ENCODE data around the gene UPF1.
A peak's percentile ranks its signal among the peaks of the same experiment; 100 is the strongest.
"Not testable (repeated sequence)": the region's sequence is repeated elsewhere in the genome, so short reads cannot be mapped to it uniquely, and the experiment has no call there.

Gene UPF1

DNA sequence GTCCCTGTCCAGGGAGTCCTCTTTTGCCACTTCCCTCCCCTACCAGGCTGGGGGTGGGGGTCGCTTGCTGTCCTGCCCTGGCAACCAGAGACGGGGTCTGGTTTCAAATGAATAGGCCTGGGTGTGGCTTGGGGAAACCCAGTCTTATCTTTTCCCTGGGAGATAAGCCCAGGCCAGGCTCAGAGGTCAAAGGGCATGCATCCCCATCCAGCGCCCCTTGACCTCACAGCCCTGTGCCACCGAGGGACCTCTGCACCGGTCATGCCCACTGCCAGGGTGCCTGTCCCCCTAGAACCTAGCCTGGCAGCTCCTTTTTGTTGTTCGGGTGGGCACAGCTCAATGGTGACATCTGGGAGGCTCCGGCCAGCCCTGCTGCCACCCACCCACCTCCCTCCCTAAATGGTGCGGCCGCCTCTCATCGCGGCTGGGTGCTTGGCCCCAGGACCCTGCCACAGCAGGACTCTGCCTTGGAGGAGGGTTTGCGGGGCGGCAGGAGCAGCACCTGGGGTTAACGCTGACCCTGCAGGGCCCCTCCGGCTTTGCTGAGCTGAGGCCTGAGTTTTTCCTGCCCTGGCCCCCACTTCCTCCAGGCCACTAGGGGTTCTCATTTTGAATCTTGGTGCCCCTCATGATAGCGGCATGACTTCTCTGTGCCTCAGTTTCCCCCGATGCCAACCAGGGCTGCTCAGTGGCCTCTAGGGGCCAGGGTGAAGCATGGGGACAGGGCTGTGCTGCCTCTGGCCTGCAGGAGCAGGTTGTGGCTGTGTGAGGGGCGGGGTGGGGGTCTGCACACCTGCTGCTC, 67.0 kb downstream of the UPF1 start:
- DNase-seq (ENCODE audit: low read depth, low spot score): peak; percentile 41

DNA sequence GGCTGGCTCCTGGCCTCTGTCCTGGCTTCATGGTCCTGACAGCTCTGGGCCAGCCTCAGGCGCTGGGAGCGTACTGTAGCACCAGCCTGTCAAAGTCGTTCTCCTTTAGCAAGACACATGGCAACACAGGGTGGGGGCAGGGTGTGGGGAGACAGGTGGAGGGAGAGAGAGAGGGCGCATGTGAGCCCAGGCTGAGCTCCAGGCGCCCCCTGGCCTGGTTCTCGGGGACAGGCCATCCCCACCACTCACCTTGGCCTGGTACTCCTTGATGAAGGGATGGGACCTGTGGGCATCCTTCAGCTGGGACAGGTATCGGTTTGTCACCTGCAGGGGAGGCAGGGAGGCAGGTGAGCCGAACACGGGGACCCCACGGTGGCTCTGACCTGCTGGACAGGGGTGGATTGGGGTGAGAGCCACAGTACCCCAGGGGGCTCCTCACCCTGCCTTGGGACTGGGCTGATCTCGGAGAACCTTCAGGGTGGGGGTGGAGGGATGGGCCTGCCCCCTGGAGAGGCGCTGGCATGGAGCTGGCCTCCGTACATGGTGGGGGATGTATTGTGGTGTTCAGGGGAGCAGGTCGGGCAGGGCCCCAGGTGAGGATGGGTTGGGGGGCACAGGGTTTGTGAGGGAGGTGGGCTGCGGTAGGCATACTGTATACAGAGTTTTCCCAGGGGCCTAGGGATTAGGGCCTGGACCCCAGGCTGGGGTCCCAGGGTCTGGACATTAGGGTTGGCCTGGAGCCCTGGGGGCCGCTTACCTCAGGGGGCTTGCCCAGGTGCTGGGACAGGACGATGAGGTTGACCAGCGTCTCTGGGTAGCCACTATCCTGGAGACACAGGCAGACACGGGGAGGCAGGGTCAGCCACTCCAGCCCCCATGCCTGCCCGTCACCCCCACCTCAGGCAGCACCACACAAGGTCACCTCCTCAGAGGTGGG, 68.1 kb downstream of the UPF1 start:
- DNase-seq (ENCODE audit: low read depth, low spot score): no peak

DNA sequence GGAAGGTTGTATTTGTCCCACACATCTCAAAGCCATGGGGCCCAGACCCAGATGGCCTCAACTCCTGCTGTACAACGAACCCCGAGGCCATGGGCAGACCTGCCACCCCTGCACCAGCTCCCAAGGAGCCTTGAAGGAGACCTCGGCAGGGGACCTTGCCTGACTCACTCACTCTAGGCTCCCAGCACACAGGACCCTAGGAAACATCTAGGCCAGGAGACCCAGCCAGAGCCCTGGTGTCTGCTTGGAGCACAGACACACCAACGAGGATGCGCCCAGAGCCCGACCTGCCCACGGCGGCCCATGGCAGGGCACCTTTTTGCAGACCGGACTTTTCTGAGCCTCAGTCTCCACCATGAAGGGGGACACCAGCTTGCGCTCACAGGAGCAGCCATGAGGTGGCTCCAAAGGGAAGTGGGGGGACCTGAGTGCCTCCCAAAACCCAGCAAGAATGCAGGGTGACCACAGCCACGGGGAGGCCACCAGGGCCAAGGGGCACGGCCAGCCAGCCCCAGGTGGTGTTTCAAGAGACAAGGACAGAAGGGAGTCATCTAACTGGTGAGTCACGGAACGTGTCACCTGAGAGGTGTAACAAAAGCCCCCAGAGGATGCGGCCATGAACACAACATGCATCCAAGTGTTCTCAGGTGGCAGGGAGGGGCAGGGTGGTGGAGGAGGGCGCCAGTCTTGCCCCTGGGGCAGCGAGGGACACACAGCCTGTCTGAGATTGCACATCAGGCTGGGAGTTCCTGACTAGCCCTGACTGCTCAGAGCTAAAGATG, 69.1 kb downstream of the UPF1 start:
- DNase-seq (ENCODE audit: low read depth, low spot score): no peak

DNA sequence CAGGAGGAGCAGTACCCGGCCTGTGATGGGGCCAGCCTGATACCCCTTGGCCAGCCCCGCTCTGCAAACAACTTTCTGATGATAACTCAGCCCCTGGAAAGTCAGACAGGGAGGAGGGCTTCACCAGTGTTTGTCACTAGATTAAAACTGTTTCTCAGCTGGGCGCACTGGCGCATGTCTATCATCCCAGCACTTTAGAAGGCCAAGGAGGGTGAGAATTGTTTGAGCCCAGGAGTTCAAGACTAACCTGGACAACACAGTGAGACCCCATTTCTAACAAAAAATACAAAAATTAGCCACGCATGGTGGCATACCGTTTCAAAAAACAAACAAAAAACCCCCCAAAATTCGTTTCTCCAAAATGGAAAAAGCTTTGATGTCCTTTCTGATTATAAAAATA, 69.7 kb downstream of the UPF1 start:
- no peak for DNase-seq (ENCODE audit: low read depth, low spot score)

- DNase-seq (ENCODE audit: low read depth, low spot score): not testable (repeated sequence)
Measured at GRCh38 chr19:18902519-18902918, 70.8 kb downstream of the UPF1 start.

DNA sequence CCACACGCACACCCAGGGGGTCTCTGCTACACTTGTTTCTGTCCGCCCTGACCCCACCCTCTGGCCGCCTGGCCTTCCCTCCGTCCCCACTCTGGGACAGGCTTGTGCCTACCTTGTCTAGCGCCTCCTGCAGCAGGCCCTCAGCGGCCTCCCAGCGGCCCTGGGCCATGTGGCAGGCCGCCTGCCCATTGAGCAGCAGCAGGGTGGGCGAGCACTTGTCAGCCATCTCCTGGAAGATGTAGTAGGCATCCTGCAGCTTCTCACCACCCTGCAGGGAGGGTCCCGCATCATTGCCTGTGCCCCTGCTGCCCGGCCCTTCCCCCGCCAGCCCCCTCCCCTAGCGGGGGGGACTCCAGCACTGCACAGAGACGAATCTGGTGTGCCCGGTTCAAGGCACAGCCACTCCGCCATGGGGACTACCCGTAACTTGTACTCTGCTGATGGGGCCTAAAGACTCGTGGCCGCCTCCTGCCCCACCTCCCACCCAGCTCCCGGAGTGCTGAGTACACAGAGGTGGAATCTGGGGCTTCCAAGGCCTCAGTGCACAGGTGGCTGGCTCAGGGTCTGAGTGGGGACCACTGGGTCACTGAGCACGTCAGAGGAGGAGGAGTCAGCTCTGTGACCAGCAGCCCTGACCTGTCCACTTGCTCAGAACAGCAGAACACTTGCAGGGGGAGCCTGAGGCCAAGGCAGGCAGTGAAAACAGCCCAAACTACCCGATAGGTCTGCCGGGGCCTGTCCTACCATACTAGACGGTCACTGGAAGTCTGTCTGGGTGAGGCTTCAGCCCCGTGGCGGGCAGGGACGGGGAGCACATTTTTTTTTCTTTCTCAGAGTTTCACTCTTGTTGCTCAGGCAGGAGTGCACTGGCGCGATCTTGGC, 71.6 kb downstream of the UPF1 start:
- no peak for DNase-seq (ENCODE audit: low read depth, low spot score)

DNA sequence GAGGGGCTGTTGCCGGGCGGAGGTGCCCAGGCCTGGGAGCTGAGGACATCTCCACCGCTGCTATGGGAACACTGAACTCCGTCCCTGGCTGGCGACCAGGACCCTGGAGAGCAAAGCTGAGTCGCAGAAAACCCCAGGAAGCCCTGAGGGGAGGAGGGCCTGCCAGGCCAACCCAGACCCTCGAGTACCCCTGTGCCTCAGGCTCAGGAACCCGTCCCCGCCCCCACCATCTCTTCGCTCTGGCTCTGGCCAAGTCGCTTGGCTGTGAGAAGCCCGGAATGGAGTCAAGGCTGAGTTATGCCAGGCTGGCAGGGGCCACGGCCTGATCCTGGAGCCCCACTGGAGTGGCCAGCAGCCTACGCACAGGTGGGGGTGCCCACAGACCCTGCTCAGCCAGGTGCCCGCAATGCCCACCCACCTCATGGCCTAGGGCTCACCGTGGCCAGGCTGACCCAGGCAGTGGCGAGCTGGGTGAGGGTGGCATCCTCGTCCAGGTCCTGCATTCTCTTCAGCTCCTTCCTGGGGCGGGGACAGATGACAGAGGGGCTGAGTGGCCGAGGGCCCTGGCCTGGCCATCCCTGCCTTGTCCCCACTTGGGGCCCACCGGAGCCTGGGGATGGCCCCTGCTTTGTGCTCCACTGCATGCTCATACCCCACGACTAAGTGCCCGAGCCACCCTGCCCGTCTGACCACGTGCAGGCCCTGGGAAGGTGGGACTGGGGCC, 72.7 kb downstream of the UPF1 start:
- peak; percentile 21 for DNase-seq (ENCODE audit: low read depth, low spot score)

DNA sequence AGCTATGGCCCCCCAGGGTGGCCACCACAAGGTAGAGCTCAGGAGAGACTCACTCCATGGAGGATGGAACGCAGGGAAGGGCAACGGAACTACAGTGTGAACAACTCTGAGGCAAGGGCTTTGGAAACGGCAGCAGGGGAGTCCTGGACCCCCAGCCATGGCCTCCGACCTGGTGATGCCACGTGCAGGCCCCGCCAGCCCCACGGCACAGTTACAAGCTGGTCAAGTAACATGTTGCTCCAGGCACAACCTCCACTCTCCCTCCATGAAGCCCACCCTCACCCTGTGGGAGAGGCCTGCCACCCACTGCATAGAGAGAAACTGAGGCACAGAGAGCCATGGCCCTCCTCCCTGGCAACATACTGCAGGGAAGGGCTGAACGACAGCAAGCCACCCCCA, 73.3 kb downstream of the UPF1 start:
- DNase-seq (ENCODE audit: low read depth, low spot score): no peak

GRCh38 chr19:18905513-18906236, 73.9 kb downstream of the UPF1 start:
- no peak for DNase-seq (ENCODE audit: low read depth, low spot score)

- DNase-seq (ENCODE audit: low read depth, low spot score): no peak
Measured at GRCh38 chr19:18906605-18907519, 75.1 kb downstream of the UPF1 start.

DNA sequence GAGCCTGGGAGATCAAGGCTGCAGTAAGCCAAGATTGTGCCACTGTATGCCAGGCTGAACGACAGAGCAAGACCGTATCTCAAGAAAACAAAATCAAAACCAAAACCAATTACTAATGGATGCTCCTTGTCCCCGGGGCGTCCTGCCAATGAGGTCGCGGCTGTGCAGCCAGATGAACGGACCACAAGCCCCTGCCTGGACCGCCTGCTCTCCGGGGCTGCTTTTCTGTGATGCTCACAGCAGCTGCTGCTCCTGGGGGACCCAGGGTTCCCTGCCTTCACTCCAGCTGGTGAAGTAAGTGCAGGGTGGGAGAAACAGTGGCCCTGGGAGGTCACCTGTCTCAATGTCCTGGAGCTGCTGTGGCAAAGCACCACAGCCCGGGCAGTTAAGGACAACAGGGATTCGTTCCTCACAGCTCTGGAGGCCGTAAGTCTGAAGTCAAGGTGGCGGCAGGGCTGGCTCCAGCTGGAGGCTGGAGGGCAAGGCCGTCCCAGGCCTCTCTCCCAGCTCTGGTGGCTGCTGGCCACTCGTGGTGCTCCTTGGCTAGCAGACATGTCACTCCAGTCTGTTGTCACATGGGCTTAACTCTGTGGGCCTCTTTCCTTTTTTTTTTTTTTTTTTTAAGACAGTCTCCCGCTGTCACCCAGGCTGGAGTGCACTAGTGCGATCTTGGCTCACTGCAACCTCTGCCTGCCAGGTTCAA, 77.3 kb downstream of the UPF1 start:
- no peak for DNase-seq (ENCODE audit: low read depth, low spot score)

DNA sequence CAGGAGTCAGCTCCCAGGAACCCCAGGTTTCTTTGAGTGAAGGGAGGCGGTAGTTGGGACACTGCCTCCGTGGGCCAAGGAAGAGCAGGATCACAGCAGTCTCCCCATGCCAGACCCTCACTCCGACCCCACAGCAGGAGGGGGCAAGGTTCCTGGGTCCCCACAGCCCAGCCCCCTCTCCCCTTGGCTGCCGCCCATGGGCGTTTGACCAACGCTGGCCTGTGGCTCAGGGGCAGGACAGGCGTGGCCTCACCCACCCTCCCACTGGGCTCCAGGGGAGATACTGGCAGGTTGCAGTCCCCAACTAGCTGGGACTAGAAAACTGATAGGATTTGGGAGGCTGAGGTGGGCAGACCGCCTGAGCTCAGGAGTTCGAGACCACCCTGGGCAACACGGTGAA, 78.3 kb downstream of the UPF1 start:
- DNase-seq (ENCODE audit: low read depth, low spot score): no peak

DNA sequence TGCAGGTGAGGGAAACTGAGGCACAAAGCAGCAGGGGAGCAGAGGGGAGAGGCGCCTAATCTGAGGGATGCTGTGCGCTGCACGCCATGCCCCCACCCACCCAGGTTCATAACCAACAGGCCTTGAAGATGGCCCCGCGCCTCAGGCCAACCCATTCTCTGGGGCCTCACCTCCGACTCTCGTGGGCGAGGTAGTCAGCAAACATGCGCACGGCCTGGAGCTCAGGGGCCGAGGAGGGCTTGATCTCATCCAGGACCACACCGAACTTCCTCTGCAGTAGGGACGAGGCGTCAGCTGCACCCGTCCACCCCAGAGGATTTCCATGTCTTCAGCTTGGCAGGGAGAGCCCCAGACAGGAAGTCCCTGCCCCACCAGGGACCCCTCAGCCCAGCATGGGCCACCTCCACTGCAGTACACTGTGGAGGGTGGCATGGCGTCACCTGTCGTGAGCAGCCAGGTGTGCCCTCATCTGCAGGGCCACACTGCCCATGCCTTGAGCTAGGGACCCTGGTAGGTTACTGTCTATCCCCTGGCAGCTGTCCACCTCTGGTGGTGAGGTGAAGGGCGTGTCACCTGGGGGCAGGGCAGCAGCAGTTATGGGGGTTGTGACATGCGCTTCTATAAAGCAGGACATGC, 79.2 kb downstream of the UPF1 start:
- DNase-seq (ENCODE audit: low read depth, low spot score): no peak

- no peak for DNase-seq (ENCODE audit: low read depth, low spot score)
Measured at GRCh38 chr19:18912933-18913332, 81.2 kb downstream of the UPF1 start.

DNA sequence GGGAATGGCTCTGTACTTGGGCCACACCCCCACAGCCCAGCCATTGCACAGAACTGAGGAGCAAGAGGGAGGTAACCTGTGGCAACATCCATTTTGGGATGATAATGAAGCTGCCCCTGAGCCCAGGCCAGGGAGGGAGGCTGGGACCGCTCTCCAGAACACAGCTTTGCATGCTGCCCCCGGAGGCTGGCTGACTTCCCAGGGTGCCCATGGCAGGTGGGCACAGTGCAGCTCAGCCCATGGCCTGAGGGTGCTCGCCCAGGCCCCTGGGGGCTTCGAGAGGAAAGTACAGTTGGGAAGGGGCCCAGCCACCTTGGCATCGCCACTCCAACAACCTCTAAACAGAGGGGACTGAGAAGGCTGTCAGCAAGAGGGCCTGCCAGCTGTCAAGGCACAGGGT, 81.7 kb downstream of the UPF1 start:
- no peak for DNase-seq (ENCODE audit: low read depth, low spot score)

DNA sequence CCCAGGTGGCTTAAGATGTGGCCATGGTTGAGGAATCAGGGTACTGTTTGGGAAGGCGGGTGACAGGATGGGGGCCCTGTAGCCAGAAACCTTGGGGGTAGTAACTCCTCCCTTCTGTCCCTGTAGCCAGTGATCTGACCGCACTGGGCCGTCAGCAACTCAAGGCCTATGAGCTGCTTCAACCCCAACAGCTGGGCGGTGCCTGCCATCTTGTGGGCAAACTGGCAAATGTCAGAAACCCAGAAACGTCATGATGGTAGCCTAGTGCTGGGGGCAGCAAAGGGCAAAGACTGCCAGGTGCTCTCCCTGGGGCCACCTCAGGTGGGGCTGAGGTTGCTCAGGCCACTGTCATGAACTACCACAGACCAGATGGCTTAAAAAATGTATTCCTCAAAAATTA, 83.9 kb downstream of the UPF1 start:
- peak; percentile 45 for DNase-seq (ENCODE audit: low read depth, low spot score)

- DNase-seq (ENCODE audit: low read depth, low spot score): not testable (repeated sequence)
Measured at GRCh38 chr19:18917593-18917992, 85.8 kb downstream of the UPF1 start.

Data from ELF-1 (cell line).